Psoas muscle (tissue), 8 donors: ENCODE measurements around the gene ZNF14. TPM values are rescaled to one million over a fixed set of nuclear protein-coding genes. Genes with fewer than 3 reads are reported as not detected.

ENCODE experiments used
- ATAC-seq, 4 donors: fragments of 200-7000 bp; cut with Tn5 transposase; one replicate each; pipeline ENCODE4 v1.9.1; 2020; ENCODE audit warnings: moderate library complexity in 3 of 4, mild to moderate bottlenecking in 2 of 4
- DNase-seq, 2 donors: peaks; one replicate each; pipeline ENCODE4 v3.0.0-alpha.2; 2020
- H3K27ac ChIP-seq: fragments of 200-600 bp; one replicate; pipeline ENCODE4 v1.8.0; 2022
- H3K27me3 ChIP-seq, 3 donors: fragments of 200-600 bp in 1 of 3; one replicate each; pipeline versions ENCODE4 v1.6.1 to v1.8.0; 2013 to 2022; ENCODE audit warnings: low read length in 2 of 3, mild to moderate bottlenecking in 2 of 3, moderate library complexity in 1 of 3; ENCODE audit not compliant: insufficient read depth in 3 of 3
- H3K36me3 ChIP-seq, 2 donors: fragments of 200-600 bp in 1 of 2; one replicate each; pipeline versions ENCODE4 v1.6.1 to v1.8.0; 2013 to 2022; ENCODE audit warnings: low read depth in 1 of 2, mild to moderate bottlenecking in 1 of 2, moderate library complexity in 1 of 2; ENCODE audit not compliant: insufficient read depth in 1 of 2
- H3K4me1 ChIP-seq: fragments of 200-600 bp; one replicate; pipeline ENCODE4 v1.8.0; 2022
- H3K4me3 ChIP-seq: fragments of 200-600 bp; one replicate; pipeline ENCODE4 v1.8.0; 2022; ENCODE audit warnings: mild to moderate bottlenecking
- H3K9me3 ChIP-seq: fragments of 200-600 bp; one replicate; pipeline ENCODE4 v1.8.0; 2022
- CTCF ChIP-seq: fragments of 200-600 bp; IDR thresholded peaks from one replicate; pipeline ENCODE4 v1.8.0; 2022; ENCODE audit warnings: antibody characterized with exemption
- WGBS, 3 donors: extraction: QIAGEN DNeasy Blood & Tissue Kit; methylation state at CpG; one replicate each; pipeline versions ENCODE4 v1.1.6 to v1.1.7; 2013; 5-methylcytosine and 5-hydroxymethylcytosine counted together
- intact Hi-C, 2 donors: fragments of 100-400 bp; cut with DNase I; formaldehyde crosslinking; loops; one replicate each; pipeline versions ENCODE4 v1.11.0 to v1.14.2; 2022
- polyA plus RNA-seq, 3 donors: library from polyadenylated mRNA; stranded (reverse); fragments of 200-250 nt; gene quantifications; one replicate each; pipeline ENCODE4 v1.2.3, GENCODE V29; 2013
- total RNA-seq, 4 donors: library from RNA; stranded (reverse); fragmentation: NEBNext Ultra II Directional in 2 of 4; extraction: Animal tissue kit (Norgen Biotek cat#: 25700) in 2 of 4; gene quantifications; one replicate each; pipeline versions ENCODE4 v1.2.1 to v1.2.4, GENCODE V29; 2021 to 2023
- donor health status: healthy with polysubstance abuse.
- donor health status: DM: no; HTN: no; CAD: no; lungs with moderate emphysema.
- donor health status: Bipolar disorder and iron deficiency.
- donor health status: healthy.
- donor health status: DM: yes; HTN: yes; CAD: no.
- donor health status: DM: no; HTN: no; CAD: no.
- donor health status: DM: no; HTN: no; CAD: no.
- donor health status: DM: yes; HTN: yes; CAD: no.

The ZNF14 gene
- total and polyA plus RNA-seq, 7 donors = 1.0 to 3.4 (median 1.9) TPM

GRCh38 chr19:19758164-19758563, 25.3 kb upstream of the ZNF14 start:
- Histone ChIP-seq H3K27me3 (no peaks in the 10 kb centered on the region), H3K4me3 (no peak overlapping the region), H3K9me3 (no peaks in the 10 kb centered on the region), H3K4me1 (no peaks in the 10 kb centered on the region), H3K36me3 (no peaks in the 10 kb centered on the region), H3K27ac (no peak overlapping the region)
- WGBS, 3 donors = 84 to 93% (median 86%) methylated on average over 4 of the region's 4 CpGs
- no peak for TF ChIP-seq CTCF
- ATAC-seq (no peak), DNase-seq (no peak)
- intact Hi-C loops = no loop called here

DNA sequence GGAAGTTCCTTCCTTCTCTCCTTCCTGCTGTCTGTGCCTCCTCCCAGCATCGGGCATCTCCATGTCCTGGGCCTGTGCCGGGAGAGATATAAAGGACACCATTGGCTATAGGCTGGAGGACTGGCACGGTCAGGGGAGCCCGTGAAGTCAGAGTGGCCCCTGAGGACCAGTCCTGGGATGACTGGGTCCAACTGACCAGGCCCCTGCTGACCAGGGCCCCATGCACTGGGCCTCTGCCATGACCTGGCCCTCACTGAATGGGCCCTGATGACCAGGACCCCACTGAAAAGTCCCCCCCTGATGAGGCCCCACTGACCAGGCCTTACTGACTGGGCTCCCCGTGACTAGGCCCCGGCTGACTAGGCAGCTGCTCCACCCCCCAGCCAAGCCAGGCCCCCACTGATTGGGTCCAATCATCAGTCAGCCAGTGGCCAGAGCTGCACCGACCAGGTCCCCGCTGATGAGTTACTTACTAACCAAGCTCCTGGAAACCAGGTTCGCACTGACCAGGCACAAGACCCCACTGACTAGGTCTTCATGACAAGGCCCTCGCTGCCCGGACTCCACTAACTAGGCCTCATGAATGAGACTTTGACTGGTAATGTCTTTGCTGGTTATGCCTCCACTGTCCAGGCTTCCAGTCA, 20.0 kb upstream of the ZNF14 start:
- no peak for ATAC-seq
- no peak for TF ChIP-seq CTCF
- Histone ChIP-seq H3K4me3 (no peak overlapping the region), H3K36me3 (no peaks in the 10 kb centered on the region), H3K27me3 (no peaks in the 10 kb centered on the region), H3K9me3 (no peaks in the 10 kb centered on the region), H3K27ac (no peak overlapping the region), H3K4me1 (no peaks in the 10 kb centered on the region)
- no peak for DNase-seq
- WGBS, 3 donors = 89 to 90% (median 90%) methylated on average over 11 of the region's 11 CpGs
- intact Hi-C loops = no loop called here

DNA sequence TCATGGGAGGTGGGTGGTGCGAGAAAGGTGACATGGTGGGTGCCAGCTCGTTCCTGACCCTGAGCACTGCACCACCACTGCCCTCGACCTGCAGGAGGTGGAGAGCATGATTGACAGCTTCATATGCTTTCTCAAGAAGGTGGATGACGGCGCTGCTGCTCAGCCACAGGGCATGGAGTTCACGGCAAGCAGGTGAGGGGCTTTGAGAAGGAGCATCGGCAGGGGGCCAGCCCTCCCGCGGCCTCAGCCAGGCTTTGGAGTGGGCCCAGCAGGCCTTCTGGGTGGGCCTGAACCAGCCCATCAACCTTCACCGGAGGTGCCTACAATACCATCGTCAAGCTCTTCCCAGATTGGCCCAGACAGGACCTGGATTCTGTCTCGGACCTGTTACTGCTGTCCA, 18.9 kb upstream of the ZNF14 start:
- intact Hi-C loops = no loop called here
- H3K4me3 ChIP-seq = no peak overlapping the region
- no peaks in the 10 kb centered on the region for H3K27me3 ChIP-seq
- no peak for TF ChIP-seq CTCF
- H3K36me3 ChIP-seq = no peaks in the 10 kb centered on the region
- no peak overlapping the region for H3K27ac ChIP-seq
- no peak for DNase-seq
- no peaks in the 10 kb centered on the region for H3K4me1 ChIP-seq
- H3K9me3 ChIP-seq = no peaks in the 10 kb centered on the region
- 72 to 87% (median 80%) methylated on average over 12 of the region's 12 CpGs for WGBS, 3 donors
- ATAC-seq = no peak

GRCh38 chr19:19750842-19751790, 18.2 kb upstream of the ZNF14 start:
- no peaks in the 10 kb centered on the region for H3K27me3 ChIP-seq
- no peaks in the 10 kb centered on the region for H3K4me1 ChIP-seq
- no peak for ATAC-seq
- no peaks in the 10 kb centered on the region for H3K36me3 ChIP-seq
- no peak for DNase-seq
- H3K27ac ChIP-seq = no peak overlapping the region
- 83 to 86% (median 83%) methylated on average over 40 of the region's 40 CpGs for WGBS, 3 donors
- intact Hi-C loops = no loop called here
- H3K4me3 ChIP-seq = no peak overlapping the region
- H3K9me3 ChIP-seq = no peaks in the 10 kb centered on the region
- TF ChIP-seq CTCF = no peak
